ENCODE data around the gene SORCS3.

SORCS3 gene

DNA sequence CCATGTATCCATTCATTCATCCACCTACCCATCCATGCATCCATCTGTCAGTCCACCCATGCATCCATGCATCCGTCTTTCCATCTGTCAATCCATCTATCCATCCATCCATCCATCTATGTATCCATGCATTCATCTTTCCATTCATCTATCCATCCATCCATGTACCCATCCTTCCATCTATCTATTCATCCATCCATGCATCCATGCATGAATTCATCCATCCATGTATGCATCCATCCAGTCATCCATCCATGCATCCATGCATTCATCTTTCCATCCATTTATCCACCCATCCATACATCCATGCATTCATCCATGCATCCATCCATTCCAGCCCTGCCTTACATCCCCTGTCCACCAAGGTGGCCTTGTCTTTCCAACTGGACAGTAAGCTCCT lies 45.7 kb downstream of the SORCS3 start:
- TF ChIP-seq, protein P1, sequence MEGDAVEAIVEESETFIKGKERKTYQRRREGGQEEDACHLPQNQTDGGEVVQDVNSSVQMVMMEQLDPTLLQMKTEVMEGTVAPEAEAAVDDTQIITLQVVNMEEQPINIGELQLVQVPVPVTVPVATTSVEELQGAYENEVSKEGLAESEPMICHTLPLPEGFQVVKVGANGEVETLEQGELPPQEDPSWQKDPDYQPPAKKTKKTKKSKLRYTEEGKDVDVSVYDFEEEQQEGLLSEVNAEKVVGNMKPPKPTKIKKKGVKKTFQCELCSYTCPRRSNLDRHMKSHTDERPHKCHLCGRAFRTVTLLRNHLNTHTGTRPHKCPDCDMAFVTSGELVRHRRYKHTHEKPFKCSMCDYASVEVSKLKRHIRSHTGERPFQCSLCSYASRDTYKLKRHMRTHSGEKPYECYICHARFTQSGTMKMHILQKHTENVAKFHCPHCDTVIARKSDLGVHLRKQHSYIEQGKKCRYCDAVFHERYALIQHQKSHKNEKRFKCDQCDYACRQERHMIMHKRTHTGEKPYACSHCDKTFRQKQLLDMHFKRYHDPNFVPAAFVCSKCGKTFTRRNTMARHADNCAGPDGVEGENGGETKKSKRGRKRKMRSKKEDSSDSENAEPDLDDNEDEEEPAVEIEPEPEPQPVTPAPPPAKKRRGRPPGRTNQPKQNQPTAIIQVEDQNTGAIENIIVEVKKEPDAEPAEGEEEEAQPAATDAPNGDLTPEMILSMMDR (conservative IDR thresholded peaks at IDR 0.05; ENCODE audit: low read depth, low read length): no peak
- no peaks in the 10 kb centered on the region for H3K4me1 ChIP-seq (ENCODE audit: low read depth, poor library complexity, severe bottlenecking)
- no peaks in the 10 kb centered on the region for H3K27me3 ChIP-seq (ENCODE audit: insufficient read depth, low read depth)
- H3K9ac ChIP-seq: no peak overlapping the region
- H2AFZ ChIP-seq (ENCODE audit: low read depth): no peak overlapping the region
- H3K36me3 ChIP-seq (ENCODE audit: insufficient read depth): no peaks in the 10 kb centered on the region
- no peaks in the 10 kb centered on the region for H4K20me1 ChIP-seq (ENCODE audit: insufficient read depth)
- H3K27ac ChIP-seq: no peak overlapping the region
- H3K79me2 ChIP-seq (ENCODE audit: insufficient read depth, low read depth): no peaks in the 10 kb centered on the region
- H3K4me2 ChIP-seq: no peak overlapping the region
- no peak overlapping the region for H3K4me3 ChIP-seq (IDR thresholded peaks at IDR 0.05; ENCODE audit: insufficient read depth, low read depth, low read length)

DNA sequence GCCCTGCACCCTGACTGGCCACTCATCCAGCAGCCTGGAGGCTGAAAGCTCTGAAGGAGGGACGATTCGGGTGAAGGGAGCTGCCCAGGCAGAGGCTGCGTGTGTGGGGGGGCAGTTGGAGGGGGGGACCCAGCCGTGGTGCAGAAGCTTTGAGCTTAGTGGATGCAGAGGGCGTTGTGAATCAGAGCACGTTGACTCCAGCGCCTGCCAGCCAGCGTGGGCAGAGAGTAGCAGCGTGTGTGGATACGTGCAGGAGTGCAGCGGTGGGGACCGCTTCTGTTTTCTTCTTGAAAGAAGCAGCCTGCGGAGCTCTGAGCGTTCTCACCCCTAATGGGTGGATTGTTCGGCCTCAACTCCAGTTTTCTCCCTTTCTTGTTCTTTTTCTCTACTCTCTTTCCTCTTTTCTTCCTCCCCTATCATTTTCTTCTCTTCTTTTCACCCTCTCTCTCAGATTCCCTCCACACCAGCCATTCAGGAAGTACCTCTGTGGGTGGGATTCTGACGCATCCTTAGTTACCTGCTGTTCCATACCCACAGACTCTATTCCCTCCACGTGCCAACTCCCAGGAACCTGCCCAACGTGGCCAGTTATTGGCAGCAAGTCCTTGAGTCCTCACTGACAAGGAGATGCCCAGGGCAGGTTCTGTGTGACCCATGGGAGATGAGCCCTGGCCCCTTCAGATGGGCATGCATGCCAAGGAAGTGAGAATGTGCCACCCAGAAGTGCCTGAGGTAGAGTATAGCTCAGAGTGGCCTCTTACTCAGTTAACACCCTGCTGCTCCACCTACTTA lies 47.4 kb downstream of the SORCS3 start:
- Histone ChIP-seq H2AFZ (ENCODE audit: low read depth) (no peak overlapping the region), H3K4me3 (IDR thresholded peaks at IDR 0.05; ENCODE audit: insufficient read depth, low read depth, low read length) (no peak overlapping the region), H3K79me2 (ENCODE audit: insufficient read depth, low read depth) (no peaks in the 10 kb centered on the region), H3K36me3 (ENCODE audit: insufficient read depth) (no peaks in the 10 kb centered on the region), H3K9ac (no peak overlapping the region), H3K27ac (no peak overlapping the region), H4K20me1 (ENCODE audit: insufficient read depth) (no peaks in the 10 kb centered on the region), H3K27me3 (ENCODE audit: insufficient read depth, low read depth) (no peaks in the 10 kb centered on the region), H3K4me1 (ENCODE audit: low read depth, poor library complexity, severe bottlenecking) (no peaks in the 10 kb centered on the region), H3K4me2 (no peak overlapping the region)
- TF ChIP-seq, protein P1 (conservative IDR thresholded peaks at IDR 0.05; ENCODE audit: low read depth, low read length): no peak

DNA sequence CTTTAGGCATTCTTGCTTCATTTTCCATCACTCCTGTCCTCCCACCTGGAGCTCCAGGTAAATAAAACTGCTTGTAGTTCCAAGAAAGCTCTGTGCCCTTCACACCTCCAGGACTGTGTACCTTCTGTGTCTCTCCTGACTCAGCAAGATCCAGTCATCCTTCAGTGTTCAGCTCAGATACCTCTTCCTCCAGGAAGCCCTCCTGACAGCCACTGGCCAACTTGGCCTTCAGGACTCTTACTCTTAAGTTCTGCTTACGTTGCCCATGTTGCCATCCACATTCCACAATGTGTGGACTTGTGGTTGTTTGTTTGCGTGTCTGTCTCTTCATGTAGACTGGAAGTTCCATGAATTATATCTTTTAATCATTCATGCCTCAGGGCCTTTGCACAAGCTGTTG lies 48.0 kb downstream of the SORCS3 start:
- Histone ChIP-seq H3K27me3 (ENCODE audit: insufficient read depth, low read depth) (no peaks in the 10 kb centered on the region), H2AFZ (ENCODE audit: low read depth) (no peak overlapping the region), H3K4me3 (IDR thresholded peaks at IDR 0.05; ENCODE audit: insufficient read depth, low read depth, low read length) (no peak overlapping the region), H3K27ac (no peak overlapping the region), H3K4me1 (ENCODE audit: low read depth, poor library complexity, severe bottlenecking) (no peaks in the 10 kb centered on the region), H4K20me1 (ENCODE audit: insufficient read depth) (no peaks in the 10 kb centered on the region), H3K4me2 (no peak overlapping the region), H3K79me2 (ENCODE audit: insufficient read depth, low read depth) (no peaks in the 10 kb centered on the region), H3K36me3 (ENCODE audit: insufficient read depth) (no peaks in the 10 kb centered on the region), H3K9ac (no peak overlapping the region)
- TF ChIP-seq, protein P1 (conservative IDR thresholded peaks at IDR 0.05; ENCODE audit: low read depth, low read length): no peak

DNA sequence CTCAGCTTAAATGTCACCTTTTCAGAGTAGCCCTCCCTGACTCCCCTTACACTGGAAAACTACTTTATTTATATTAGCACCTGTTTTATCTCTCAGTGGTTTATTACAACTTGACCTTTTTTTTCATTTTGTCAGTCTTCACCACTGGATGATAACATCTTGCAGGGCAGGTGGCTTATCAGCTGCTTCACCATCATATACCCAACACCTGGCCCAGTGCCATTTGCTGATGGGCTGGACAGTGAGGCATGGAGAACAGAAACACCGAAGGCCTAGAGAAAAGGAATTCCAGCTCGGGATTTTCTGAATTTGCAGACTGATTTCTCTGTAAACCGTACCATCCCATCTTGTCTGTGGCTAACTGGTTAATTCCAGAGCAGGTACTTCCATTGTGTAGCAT lies 48.5 kb downstream of the SORCS3 start:
- no peak overlapping the region for H2AFZ ChIP-seq (ENCODE audit: low read depth)
- H3K79me2 ChIP-seq (ENCODE audit: insufficient read depth, low read depth): no peaks in the 10 kb centered on the region
- no peak overlapping the region for H3K4me3 ChIP-seq (IDR thresholded peaks at IDR 0.05; ENCODE audit: insufficient read depth, low read depth, low read length)
- no peak overlapping the region for H3K27ac ChIP-seq
- H3K4me2 ChIP-seq: no peak overlapping the region
- no peaks in the 10 kb centered on the region for H3K4me1 ChIP-seq (ENCODE audit: low read depth, poor library complexity, severe bottlenecking)
- no peaks in the 10 kb centered on the region for H3K27me3 ChIP-seq (ENCODE audit: insufficient read depth, low read depth)
- no peak overlapping the region for H3K9ac ChIP-seq
- H3K36me3 ChIP-seq (ENCODE audit: insufficient read depth): no peaks in the 10 kb centered on the region
- no peaks in the 10 kb centered on the region for H4K20me1 ChIP-seq (ENCODE audit: insufficient read depth)
- TF ChIP-seq, protein P1 (conservative IDR thresholded peaks at IDR 0.05; ENCODE audit: low read depth, low read length): no peak
